GOT3 (cell line): ENCODE data around the gene FBXW2.
"Not testable (repeated sequence)": the region's sequence is repeated elsewhere in the genome, so short reads cannot be mapped to it uniquely, and the experiment has no call there.

Source experiments
- DNase-seq: peaks from one replicate; lab custom pipeline; 2025; ENCODE audit warnings: mixed read lengths; lab: John Stamatoyannopoulos, UW

Gene FBXW2

DNA sequence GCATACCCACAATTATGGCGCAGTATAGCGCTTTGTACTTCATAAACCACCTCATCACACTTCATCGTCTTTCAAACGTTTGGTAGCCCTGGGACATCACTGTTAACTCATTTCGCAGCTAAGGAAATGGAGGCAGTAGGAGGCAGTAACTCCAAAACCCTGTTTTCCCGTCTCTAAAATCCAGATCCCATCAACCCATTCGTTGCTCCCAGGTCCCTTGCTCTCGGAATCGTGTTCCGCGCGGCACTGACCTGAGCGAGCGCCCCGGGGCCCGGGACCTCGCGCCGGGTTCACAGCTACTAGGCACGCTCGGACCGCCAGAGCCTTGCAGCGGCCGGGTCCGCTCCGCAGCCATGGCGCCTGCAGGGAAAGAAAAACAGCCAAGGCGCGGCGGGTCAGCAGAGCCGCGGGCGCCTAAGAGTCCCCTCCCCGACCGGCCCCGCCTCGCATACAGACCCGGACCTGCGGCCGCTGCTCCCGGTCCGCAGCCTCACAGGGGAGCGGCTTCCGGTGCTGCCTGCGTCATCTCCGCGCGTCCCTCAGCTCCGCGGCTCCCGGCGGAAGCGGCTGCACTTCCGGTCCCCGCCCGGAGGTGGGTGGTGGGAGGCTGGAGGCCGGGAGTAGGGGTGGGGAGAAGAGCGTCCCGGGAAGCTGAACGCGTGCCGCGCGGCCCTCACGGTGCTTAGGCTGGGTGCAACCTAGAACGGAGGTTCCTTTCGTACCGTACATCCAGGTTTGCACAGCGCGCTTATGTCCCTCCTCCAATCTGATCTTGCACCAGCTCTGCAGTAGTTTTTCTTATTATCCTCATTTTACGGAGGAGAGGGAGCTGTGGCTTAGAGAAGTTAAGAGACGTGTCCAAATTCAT, at the start of gene FBXW2:
Gene FBXW2, minus strand, starts transcription at position 519 of the 868 bp plus-strand sequence. CDS start 5,158 bp downstream, outside the sequence.
- DNase-seq = peak; percentile 64

GRCh38 chr9:120841930-120842684, 48.9 kb upstream of the FBXW2 start:
- DNase-seq = no peak

- DNase-seq = no peak
These were observed 45.9 kb upstream of the FBXW2 start for GRCh38 chr9:120839146-120839545.

GRCh38 chr9:120837921-120838320, 44.7 kb upstream of the FBXW2 start:
- no peak for DNase-seq

DNA sequence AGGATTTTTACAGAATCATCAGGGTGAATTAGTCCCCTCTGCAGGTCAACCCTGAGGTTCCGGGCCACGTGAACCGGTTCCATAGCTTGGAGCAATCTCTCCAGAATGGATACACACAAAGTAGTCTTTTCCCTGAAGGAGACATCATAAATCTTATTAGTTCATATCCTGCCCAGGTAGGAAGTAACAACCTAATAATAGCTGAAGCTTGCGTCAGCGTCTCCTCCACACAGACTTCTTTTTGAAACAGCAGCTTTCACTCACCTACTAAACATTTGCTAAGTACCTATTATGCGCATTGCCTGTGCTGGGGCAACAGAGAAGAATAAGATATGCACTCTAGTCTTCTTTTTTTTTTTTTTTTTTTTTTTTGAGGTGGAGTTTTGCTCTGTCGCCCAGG, 40.1 kb upstream of the FBXW2 start:
- DNase-seq = no peak

DNA sequence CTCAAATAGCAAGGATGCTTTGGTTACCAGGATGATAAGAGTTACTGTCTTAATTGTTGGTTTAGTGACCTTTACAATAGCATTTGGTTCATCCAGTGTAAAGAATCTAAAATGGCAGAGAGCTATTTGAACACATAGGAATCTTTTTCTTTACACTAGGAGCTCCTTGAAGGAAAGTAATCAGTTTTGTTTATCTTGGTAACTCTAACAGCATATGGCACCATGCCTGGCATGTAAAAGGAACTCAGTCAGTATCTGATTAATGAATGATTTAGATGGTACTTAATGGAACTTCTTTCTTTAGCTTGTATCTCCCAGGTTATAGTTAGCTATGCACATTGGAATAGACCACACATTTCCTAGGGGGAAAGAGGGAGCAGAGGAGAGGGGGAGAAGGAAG, 39.6 kb upstream of the FBXW2 start:
- no peak for DNase-seq

DNA sequence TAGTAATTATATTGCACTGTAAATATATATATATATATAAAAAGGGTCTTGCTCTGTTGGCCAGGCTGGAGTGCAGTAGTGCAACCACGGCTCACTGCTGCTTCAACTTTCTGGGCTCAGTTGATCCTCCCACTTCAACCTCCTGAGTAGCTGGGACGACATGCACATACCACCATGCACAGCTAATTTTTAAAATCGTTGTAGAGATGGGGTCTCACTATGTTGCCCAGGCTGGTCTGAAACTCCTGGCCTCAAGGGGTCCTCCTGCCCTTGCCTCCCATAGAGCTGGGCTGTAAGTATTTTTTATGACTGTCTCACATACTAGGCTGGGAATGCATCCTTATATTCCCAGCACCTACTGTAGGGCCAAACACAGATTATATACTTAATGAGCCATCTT, 37.6 kb upstream of the FBXW2 start:
- DNase-seq = no peak

- no peak for DNase-seq
These were observed 36.9 kb upstream of the FBXW2 start for GRCh38 chr9:120830151-120830550.

GRCh38 chr9:120829650-120830049, 36.4 kb upstream of the FBXW2 start:
- DNase-seq = no peak

DNA sequence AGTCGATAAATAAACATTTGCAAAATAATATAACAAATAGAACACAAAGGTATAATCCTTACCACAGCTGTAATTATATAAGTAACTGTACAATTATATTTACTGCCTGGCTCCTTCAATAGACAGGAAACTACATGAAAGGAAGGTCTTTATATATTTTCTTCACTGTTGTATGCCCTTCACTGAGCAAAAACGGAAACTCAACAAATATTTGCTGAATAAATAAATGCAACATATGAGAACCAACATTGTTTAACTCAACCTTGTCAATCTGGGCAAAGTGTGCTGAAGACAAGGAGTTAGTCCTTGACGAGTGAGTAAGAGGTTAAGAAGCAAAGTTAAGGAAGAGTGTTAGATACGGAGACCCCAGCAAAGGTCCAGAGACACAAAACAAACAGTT, 26.9 kb upstream of the FBXW2 start:
- DNase-seq = no peak

DNA sequence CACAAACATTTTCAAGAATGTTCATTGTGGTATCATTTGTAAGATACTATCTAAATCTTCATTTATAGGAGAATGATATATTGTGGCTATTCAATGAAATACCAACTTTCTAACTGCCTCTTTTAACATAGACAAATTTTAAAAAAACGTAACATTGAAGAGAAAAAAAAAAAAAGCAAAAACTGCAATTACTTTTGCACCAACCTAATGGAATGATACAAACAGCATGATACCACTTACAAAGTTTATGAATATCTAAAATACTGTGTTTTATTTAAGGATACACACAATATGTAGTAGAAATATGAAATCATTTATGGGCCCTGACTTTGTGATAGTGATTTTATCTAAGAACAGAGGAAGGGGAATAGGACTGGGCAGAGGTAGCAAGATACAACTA, 25.4 kb upstream of the FBXW2 start:
- DNase-seq = no peak

DNA sequence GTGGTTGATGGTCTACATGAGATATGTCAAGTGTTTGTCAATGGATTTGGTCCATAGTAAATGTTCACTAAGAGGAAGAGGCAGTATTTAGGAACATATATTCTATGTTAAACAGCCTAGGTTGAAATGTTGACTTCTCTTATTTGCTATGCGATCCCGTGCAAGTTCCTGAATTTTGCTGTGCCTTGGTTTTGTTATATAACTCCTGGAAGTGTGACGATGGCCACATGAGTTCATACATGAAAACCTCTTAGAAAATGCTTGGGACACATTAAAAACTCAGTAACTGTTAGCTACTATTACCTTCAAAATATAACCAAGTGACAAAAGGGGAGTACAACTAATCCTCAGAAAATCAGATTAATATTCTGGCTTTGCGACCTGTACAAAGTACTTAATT, 21.9 kb upstream of the FBXW2 start:
- DNase-seq = no peak

DNA sequence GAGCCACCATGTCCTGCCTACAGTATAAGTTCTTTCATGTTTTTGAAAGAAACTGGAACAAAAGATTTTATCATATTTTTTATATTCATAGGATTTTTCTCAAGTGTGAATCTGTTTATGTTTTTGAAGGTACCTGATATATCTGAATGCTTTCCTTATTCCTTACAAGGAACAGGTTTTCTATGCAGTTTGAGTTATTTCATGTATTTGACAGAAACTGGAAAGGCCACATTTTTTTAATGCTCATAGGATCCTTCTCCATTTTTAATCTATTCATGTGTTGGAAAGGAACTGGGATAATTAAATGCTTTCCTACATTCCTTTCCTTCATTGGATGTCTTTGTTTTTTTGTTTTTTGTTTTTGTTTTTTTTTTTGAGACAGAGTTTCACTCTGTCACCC, 15.7 kb upstream of the FBXW2 start:
- DNase-seq = no peak

GRCh38 chr9:120807607-120808379, 14.6 kb upstream of the FBXW2 start:
- DNase-seq = no peak

DNA sequence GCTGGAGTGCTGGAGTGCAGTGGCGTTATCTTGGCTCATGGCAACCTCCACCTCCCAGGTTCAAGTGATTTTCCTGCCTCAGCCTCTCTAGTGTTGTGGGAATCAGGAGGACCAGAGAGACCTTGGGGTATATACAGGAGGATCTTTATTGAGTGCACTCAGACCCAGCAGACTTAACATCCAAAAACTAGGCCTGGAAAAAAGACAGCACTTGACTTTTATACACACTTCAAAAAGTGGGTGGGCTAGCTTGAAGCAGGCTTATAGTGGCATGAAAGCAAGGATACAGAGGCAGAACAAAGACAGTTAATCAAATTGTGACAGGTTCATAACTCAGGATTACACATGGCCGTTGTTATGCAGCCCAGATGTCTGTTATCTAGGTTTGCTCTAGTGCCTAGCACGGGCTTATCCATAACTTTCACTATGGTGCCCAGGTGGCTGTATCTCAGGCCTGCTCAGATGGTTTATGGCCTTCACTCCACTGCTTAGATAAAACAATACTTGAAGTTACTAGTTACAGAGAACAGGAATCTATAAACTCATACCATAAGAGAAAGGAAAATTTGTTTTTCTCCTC, 11.7 kb upstream of the FBXW2 start:
- not testable (repeated sequence) for DNase-seq

GRCh38 chr9:120801441-120801840, 8.2 kb upstream of the FBXW2 start:
- no peak for DNase-seq

DNA sequence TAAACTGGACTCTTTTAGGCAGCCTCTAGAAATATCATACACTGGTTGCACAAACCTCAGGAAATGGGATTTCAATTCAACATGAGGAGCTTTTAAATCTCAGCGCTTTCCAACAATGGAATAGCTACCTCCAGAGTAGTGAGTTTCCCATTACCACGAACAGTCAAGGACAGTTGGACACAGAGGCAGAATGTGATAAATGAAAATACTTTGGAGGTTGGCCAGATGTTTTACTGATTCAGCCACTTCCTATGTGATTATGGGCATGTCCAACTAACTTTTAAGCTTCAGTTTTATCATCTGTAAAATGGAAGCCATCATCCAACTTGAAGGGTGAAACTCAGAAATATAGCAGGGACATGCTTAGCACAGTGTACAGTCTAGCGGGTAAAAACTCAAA, 2.1 kb downstream of the FBXW2 start:
- DNase-seq = no peak

GRCh38 chr9:120787933-120788332, 5.3 kb downstream of the FBXW2 start:
- no peak for DNase-seq

DNA sequence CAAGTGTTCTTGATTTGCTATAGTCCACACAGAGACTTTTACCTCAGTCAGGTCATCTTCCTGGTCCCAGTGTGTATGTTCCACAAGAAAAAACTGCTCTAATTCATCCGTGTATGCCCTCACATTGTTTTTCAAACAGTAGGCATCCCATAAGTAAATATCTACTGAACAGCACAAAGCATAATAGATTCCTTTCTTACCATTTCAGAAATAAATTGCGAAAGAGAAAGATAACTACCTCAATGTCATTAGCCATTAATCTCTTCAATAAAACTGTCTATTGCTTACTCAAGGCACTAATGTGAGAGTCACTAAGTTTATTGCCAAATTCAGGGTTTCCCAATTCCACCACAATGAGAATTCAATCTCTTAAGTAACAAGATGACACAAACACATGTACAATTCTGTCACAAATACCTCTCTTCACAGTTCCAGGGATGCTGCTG, 9.6 kb downstream of the FBXW2 start:
- no peak for DNase-seq

GRCh38 chr9:120781236-120781635, 12.0 kb downstream of the FBXW2 start:
- DNase-seq = no peak

- DNase-seq = no peak
These were observed 12.8 kb downstream of the FBXW2 start for GRCh38 chr9:120780367-120780766.

DNA sequence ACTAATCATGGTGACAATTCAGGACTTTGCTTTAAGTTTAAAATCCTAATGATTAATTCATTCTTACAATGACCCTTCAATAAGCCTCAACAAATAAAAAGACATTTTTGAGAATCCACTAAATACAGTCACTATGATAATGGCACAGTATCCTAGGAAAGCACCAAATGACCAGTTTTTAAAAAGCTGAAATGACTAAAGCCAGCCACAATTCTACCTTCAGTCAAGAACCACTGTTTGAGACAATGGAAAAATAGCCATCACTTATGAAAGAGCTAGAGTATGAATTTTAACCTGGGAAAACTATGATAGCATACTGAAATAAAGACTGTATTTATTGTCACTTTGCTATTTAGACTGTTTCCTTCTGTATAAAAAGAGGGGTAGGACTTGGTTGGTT, 14.0 kb downstream of the FBXW2 start:
- no peak for DNase-seq
